HepG2 (cell line): Measurements from ENCODE around the gene SIGLEC7. TPM values are rescaled to one million over a fixed set of nuclear protein-coding genes. Genes with fewer than 3 reads are reported as not detected.
A peak's percentile ranks its signal among the peaks of the same experiment; 100 is the strongest.

Experiments used
- ATAC-seq: fragments of 200-7000 bp; cut with Tn5 transposase; 3 replicates; pipeline ENCODE4 v1.9.1; 2020; ENCODE audit warnings: mild to moderate bottlenecking, moderate library complexity
- BruUV-seq: library from RNA; stranded (reverse); fragments of 400-500 nt; replicated peaks from 2 replicates; lab custom pipeline; 2021; lab: Mats Ljungman, UMichigan
- CTCF ChIA-PET: fragments of 300-600 bp; formaldehyde crosslinking; extraction: SDS; loops from one replicate; lab custom pipeline; 2021; ENCODE audit warnings: low total read pairs, inconsistent platforms, low intra/inter-chr PET ratio; lab: Yijun Ruan, JAX
- POLR2A ChIA-PET: fragments of 350-600 bp; sonication (Branson Sonifier 250); formaldehyde crosslinking; loops from one replicate; lab custom pipeline; 2020; ENCODE audit warnings: antibody characterized with exemption, inconsistent platforms; lab: Yijun Ruan, JAX
- DNase-seq: peaks from one replicate; pipeline ENCODE4 v3.0.0-alpha.2; 2015; ENCODE audit warnings: low spot score
- FAIRE-seq: peaks from 3 replicates; lab custom pipeline; 2011; peaks lifted over from hg19 to GRCh38; lab: Jason Lieb, UNC
- H2AFZ ChIP-seq: one replicate; pipeline ENCODE4 v1.6.1; 2011; ENCODE audit warnings: low read length, inconsistent platforms
- H3K27ac ChIP-seq: fragments of 300-600 bp; 3 replicates; pipeline ENCODE4 v1.8.0; 2011; ENCODE audit warnings: mixed run types, mild to moderate bottlenecking, mixed read lengths, low read length, inconsistent platforms; ENCODE audit not compliant: insufficient read depth; ENCODE audit errors: extremely low read length
- H3K27me3 ChIP-seq, 2 experiments: fragments of 200-600 bp in 1 of 2; 2 replicates in 1 of 2; 3 replicates in 1 of 2; pipeline versions ENCODE4 v1.6.0 to v1.8.0; 2011; ENCODE audit warnings: low read length in 2 of 2, mild to moderate bottlenecking in 2 of 2, moderate library complexity in 2 of 2, inconsistent platforms in 1 of 2; ENCODE audit not compliant: insufficient read depth in 2 of 2, control insufficient read depth in 1 of 2
- H3K36me3 ChIP-seq, 2 experiments: fragments of 200-600 bp in 1 of 2; replicated peaks in 1 of 2; 2 replicates in 1 of 2; 3 replicates in 1 of 2; pipeline versions ENCODE4 v1.5.1 to v1.8.0; 2011; ENCODE audit warnings: low read length in 2 of 2, inconsistent platforms in 1 of 2; ENCODE audit not compliant: insufficient read depth in 2 of 2, control insufficient read depth in 1 of 2
- H3K4me1 ChIP-seq: 2 replicates; pipeline ENCODE4 v1.5.1; 2012; ENCODE audit warnings: low read length, inconsistent platforms; ENCODE audit not compliant: insufficient read depth
- H3K4me2 ChIP-seq: 2 replicates; pipeline ENCODE4 v1.6.0; 2011; ENCODE audit warnings: low read depth, low read length, inconsistent platforms
- H3K4me3 ChIP-seq, 3 experiments: fragments of 200-600 bp in 1 of 3; sonication (generic), shearing (Covaris generic) in 1 of 3; replicated peaks in 1 of 3; 2 replicates each; pipeline ENCODE4 v1.5.1; 2011 to 2016; ENCODE audit warnings: low read length in 3 of 3, inconsistent platforms in 2 of 3, low read depth in 2 of 3, mild to moderate bottlenecking in 2 of 3, control low read depth in 1 of 3, mixed read lengths in 1 of 3; ENCODE audit not compliant: insufficient read depth in 1 of 3
- H3K79me2 ChIP-seq: one replicate; pipeline ENCODE4 v1.6.1; 2011; ENCODE audit warnings: low read length, inconsistent platforms; ENCODE audit not compliant: insufficient read depth
- H3K9ac ChIP-seq: 2 replicates; pipeline ENCODE4 v1.6.0; 2011; ENCODE audit warnings: mild to moderate bottlenecking, low read depth, low read length, inconsistent platforms; ENCODE audit not compliant: insufficient read depth
- H3K9me3 ChIP-seq: 2 replicates; pipeline ENCODE4 v1.5.1; 2012; ENCODE audit warnings: mild to moderate bottlenecking, low read length
- H4K20me1 ChIP-seq: 2 replicates; pipeline ENCODE4 v1.6.0; 2011; ENCODE audit warnings: inconsistent platforms, mild to moderate bottlenecking, low read length, moderate library complexity; ENCODE audit not compliant: insufficient read depth
- AKAP8 ChIP-seq: sonication (generic); formaldehyde crosslinking; IDR thresholded peaks from 2 replicates; pipeline ENCODE4 v1.5.1; 2020; ENCODE audit warnings: mild to moderate bottlenecking, missing genetic modification reagents
- ATF1 ChIP-seq: IDR thresholded peaks from 2 replicates; pipeline ENCODE4 v1.6.1; 2016; ENCODE audit warnings: mild to moderate bottlenecking, control low read depth
- HCFC1 ChIP-seq: fragments of 150-350 bp; IDR thresholded peaks from 2 replicates; pipeline ENCODE4 v1.6.1; 2014; ENCODE audit warnings: low read depth, low read length
- IKZF4 ChIP-seq: sonication (generic); formaldehyde crosslinking; IDR thresholded peaks from 2 replicates; pipeline ENCODE4 v1.5.1; 2020; ENCODE audit warnings: borderline replicate concordance, mild to moderate bottlenecking, low read depth, missing genetic modification reagents; ENCODE audit errors: not compliant biosample characterization
- MAZ ChIP-seq, 2 experiments: sonication (generic) in 1 of 2; formaldehyde crosslinking in 1 of 2; IDR thresholded peaks; 2 replicates each; pipeline versions ENCODE4 v1.5.0 to v1.6.1; 2012 to 2020; ENCODE audit warnings: low read depth in 2 of 2, mild to moderate bottlenecking in 2 of 2, borderline replicate concordance in 1 of 2, improper control_type of control experiment in 1 of 2, low read length in 1 of 2, missing genetic modification reagents in 1 of 2, moderate library complexity in 1 of 2
- NCOA2 ChIP-seq: sonication (generic); formaldehyde crosslinking; IDR thresholded peaks from 2 replicates; pipeline ENCODE4 v1.8.0; 2022; ENCODE audit warnings: inconsistent platforms
- RAD21 ChIP-seq: fragments of 450-650 bp; formaldehyde crosslinking; IDR thresholded peaks from 2 replicates; pipeline ENCODE4 v1.5.0; 2020; ENCODE audit warnings: mild to moderate bottlenecking
- REPIN1 ChIP-seq: sonication (generic); formaldehyde crosslinking; IDR thresholded peaks from 2 replicates; pipeline ENCODE4 v1.8.0; 2022; ENCODE audit warnings: missing genetic modification reagents, low read depth, mild to moderate bottlenecking, borderline replicate concordance
- SALL2 ChIP-seq: sonication (generic); formaldehyde crosslinking; IDR thresholded peaks from 2 replicates; pipeline ENCODE4 v1.8.1; 2023; ENCODE audit warnings: mild to moderate bottlenecking, missing genetic modification reagents, inconsistent platforms
- SMYD3 ChIP-seq: sonication (generic); formaldehyde crosslinking; IDR thresholded peaks from 2 replicates; pipeline ENCODE4 v1.8.1; 2023; ENCODE audit warnings: mild to moderate bottlenecking, missing genetic modification reagents
- SNAI1 ChIP-seq: sonication (generic); formaldehyde crosslinking; IDR thresholded peaks from 2 replicates; pipeline ENCODE4 v1.5.0; 2020; ENCODE audit warnings: mild to moderate bottlenecking, missing genetic modification reagents, borderline replicate concordance
- SRSF4 ChIP-seq: fragments of 200-400 bp; formaldehyde crosslinking; IDR thresholded peaks from one replicate; pipeline ENCODE4 v1.6.1; 2018; ENCODE audit warnings: mild to moderate bottlenecking, low read depth, low read length, moderate library complexity; ENCODE audit not compliant: poor library complexity, severe bottlenecking
- TBX2 ChIP-seq: sonication (generic); formaldehyde crosslinking; IDR thresholded peaks from 2 replicates; pipeline ENCODE4 v1.5.0; 2020; ENCODE audit warnings: missing genetic modification reagents, mild to moderate bottlenecking, borderline replicate concordance
- ZBTB37 ChIP-seq: sonication (generic); formaldehyde crosslinking; IDR thresholded peaks from 2 replicates; pipeline ENCODE4 v1.4.0; 2020; ENCODE audit warnings: mild to moderate bottlenecking, missing genetic modification reagents
- ZFP82 ChIP-seq: sonication (generic); formaldehyde crosslinking; IDR thresholded peaks from 2 replicates; pipeline ENCODE4 v1.5.1; 2020; ENCODE audit warnings: mild to moderate bottlenecking, missing genetic modification reagents, borderline replicate concordance
- ZNF205 ChIP-seq: IDR thresholded peaks from 2 replicates; pipeline ENCODE4 v1.6.1; 2018; ENCODE audit warnings: missing biosample characterization, missing genetic modification reagents
- ZNF362 ChIP-seq: sonication (generic); formaldehyde crosslinking; IDR thresholded peaks from 2 replicates; pipeline ENCODE4 v1.4.0; 2020; ENCODE audit warnings: missing genetic modification reagents, mild to moderate bottlenecking, borderline replicate concordance
- ZNF441 ChIP-seq: sonication (generic); formaldehyde crosslinking; IDR thresholded peaks from 2 replicates; pipeline ENCODE4 v1.7.0; 2021; ENCODE audit warnings: missing genetic modification reagents, borderline replicate concordance
- ZNF580 ChIP-seq: IDR thresholded peaks from 2 replicates; pipeline ENCODE4 v1.6.1; 2016; ENCODE audit warnings: low read depth, borderline replicate concordance
- ZNF776 ChIP-seq: sonication (generic); formaldehyde crosslinking; IDR thresholded peaks from 2 replicates; pipeline ENCODE4 v1.4.0; 2020; ENCODE audit warnings: mild to moderate bottlenecking, missing genetic modification reagents
- WGBS: methylation state at CpG from one replicate; pipeline ENCODE4 v1.1.6; 2017; ENCODE audit warnings: low lambda C conversion rate; 5-methylcytosine and 5-hydroxymethylcytosine counted together
- in situ Hi-C: cut with HindIII; loops from 2 replicates; pipeline ENCODE4 v1.10.0; 2017; ENCODE audit warnings: low pct_unique_long_range_greater_than_20kb; ENCODE audit not compliant: extremely low pct_ligation_motif_present
- intact Hi-C: fragments of 100-400 bp; cut with micrococcal nuclease; formaldehyde crosslinking; loops from one replicate; pipeline ENCODE4 v1.10.0; 2022; ENCODE audit not compliant: unreplicated experiment
- polyA plus RNA-seq, 8 experiments: library from polyadenylated mRNA; depleted of rRNA in 3 of 8; stranded (reverse) in 7 of 8; unstranded in 1 of 8; fragments of >200 nt; fragmentation: Illumina TruSeq in 4 of 8; extraction: Trizol in 4 of 8; gene quantifications; 2 replicates each; pipeline versions ENCODE4 v1.2.1 to v1.2.3, GENCODE V29; 2011 to 2016; ENCODE audit warnings: low read depth in 4 of 8, missing spikeins in 1 of 8, mixed read lengths in 1 of 8; ENCODE audit not compliant: insufficient read depth in 1 of 8
- total RNA-seq, 5 experiments: library from RNA; depleted of rRNA; stranded (reverse); fragments of >200 nt; fragmentation: Illumina TruSeq; extraction: Trizol; gene quantifications; 2 replicates each; pipeline ENCODE4 v1.2.3, GENCODE V29; 2016; ENCODE audit warnings: low read depth in 1 of 5
- TF ChIP-seq, protein P1 (sequence below): sonication (generic); formaldehyde crosslinking; IDR thresholded peaks from 2 replicates; pipeline ENCODE4 v1.4.0; 2020; ENCODE audit warnings: mild to moderate bottlenecking, missing genetic modification reagents

Gene SIGLEC7
- total and polyA plus RNA-seq, 2 of the 13 experiments (the other 11 are each of a cell fraction or from before 2014, with no cell fraction given) = not detected

DNA sequence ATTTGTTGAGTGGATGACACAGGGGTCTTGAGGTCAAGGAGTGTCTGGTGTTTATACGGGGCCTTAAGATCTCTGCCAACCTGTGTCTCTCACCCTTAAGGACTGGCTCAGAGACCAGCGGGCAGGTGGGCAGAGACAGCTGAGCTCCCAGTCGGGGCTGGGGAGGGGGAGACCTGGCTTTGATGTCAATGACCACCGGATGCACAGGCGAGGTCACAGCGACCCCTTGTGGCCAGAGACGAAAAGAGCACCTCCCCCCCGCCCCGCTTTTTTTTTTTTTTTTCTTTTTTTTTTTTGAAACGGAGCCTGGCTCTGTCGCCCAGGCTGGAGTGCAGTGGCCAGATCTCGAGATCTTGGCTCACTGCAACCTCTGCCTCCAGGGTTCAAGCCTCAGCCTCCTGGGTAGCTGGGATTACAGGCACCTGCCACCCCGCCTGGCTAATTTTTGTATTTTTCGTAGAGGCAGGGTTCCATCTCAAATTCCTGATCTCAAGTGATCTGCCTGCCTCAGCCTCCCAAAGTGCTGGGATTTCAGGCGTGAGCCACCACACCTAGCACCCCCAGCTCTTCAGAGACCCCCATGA, 47.3 kb upstream of the SIGLEC7 start:
- Histone ChIP-seq H3K4me2 (no peak overlapping the region), H3K27me3 (peaks cover 0 to 1% of the 10 kb centered on the region in 2 experiments; a peak in 2 of 5 replicates), H2AFZ (no peak overlapping the region), H3K27ac (no peak overlapping the region), H3K36me3 (peaks cover 0 to 6% of the 10 kb centered on the region in 2 experiments; a peak in 2 of 5 replicates), H3K9me3 (no peaks in the 10 kb centered on the region), H4K20me1 (no peaks in the 10 kb centered on the region), H3K9ac (no peak overlapping the region), H3K4me1 (peaks cover 17% of the 10 kb centered on the region), H3K4me3 (no peak overlapping the region), H3K79me2 (no peaks in the 10 kb centered on the region)
- no TSS peak for BruUV-seq
- WGBS = 30% methylated on average over 14 of the region's 15 CpGs
- ChIA-PET CTCF (interaction anchor here (0.9 to 2.1 kb wide), 3 partner anchors 74 to 165 kb away, joined by 3 to 10 read pairs (median 3); no protein-coding TSS in a partner anchor), POLR2A (no interaction called here)
- FAIRE-seq (no peak), DNase-seq (peak; percentile 13), ATAC-seq (no peak)
- in situ Hi-C loops (loop anchor here (5.0 to 25.0 kb wide), 2 partner anchors 77 to 157 kb away; partner anchors contain the start of gene KLK10), intact Hi-C loops (loop anchor here (1.0 kb wide), 1 partner anchor 73 kb away; no protein-coding TSS in a partner anchor)
- TF ChIP-seq TBX2 (CRISPR knock-in tag) = no peak
- no peak for TF ChIP-seq IKZF4
- TF ChIP-seq MAZ (IDR thresholded peaks at IDR 0.05; ENCODE audit: borderline replicate concordance, low read depth, low read length) = peak; percentile 47; the same call in 1 of the 2 replicates
- TF ChIP-seq MAZ (CRISPR knock-in tag; IDR thresholded peaks at IDR 0.05; ENCODE audit: low read depth) = no peak
- no peak for TF ChIP-seq SRSF4
- TF ChIP-seq REPIN1 (CRISPR knock-in tag) = no peak
- TF ChIP-seq ZFP82 (CRISPR knock-in tag) = no peak
- no peak for TF ChIP-seq ZNF776
- no peak for TF ChIP-seq ZBTB37 (CRISPR knock-in tag)
- TF ChIP-seq AKAP8 = no peak
- TF ChIP-seq, protein P1, sequence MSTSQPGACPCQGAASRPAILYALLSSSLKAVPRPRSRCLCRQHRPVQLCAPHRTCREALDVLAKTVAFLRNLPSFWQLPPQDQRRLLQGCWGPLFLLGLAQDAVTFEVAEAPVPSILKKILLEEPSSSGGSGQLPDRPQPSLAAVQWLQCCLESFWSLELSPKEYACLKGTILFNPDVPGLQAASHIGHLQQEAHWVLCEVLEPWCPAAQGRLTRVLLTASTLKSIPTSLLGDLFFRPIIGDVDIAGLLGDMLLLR (CRISPR knock-in tag) = no peak
- TF ChIP-seq ZNF580 (CRISPR knock-in tag) = no peak
- TF ChIP-seq NCOA2 (CRISPR knock-in tag) = no peak
- no peak for TF ChIP-seq SNAI1 (CRISPR knock-in tag)
- TF ChIP-seq ATF1 (CRISPR knock-in tag) = no peak
- TF ChIP-seq ZNF205 (CRISPR knock-in tag) = no peak
- TF ChIP-seq SMYD3 (CRISPR knock-in tag) = no peak
- TF ChIP-seq ZNF362 (CRISPR knock-in tag) = peak; percentile 96
- no peak for TF ChIP-seq SALL2 (CRISPR knock-in tag)
- peak; percentile 54; the same call in 1 of the 2 replicates for TF ChIP-seq ZNF441 (CRISPR knock-in tag)
- TF ChIP-seq HCFC1 = no peak
- TF ChIP-seq RAD21 (CRISPR knock-in tag) = peak; percentile 48; the same call in 1 of the 2 replicates
